T-helper 1 cell treated with Interleukin-12 subunit alpha and Interleukin-12 subunit beta and Interleukin-4 antibody, amounts not matched to agents 30 ng/mL and 1 ng/mL, for 36 hours (primary cell): ENCODE data around the gene TTLL10. TPM values are rescaled to one million over a fixed set of nuclear protein-coding genes. Genes with fewer than 3 reads are reported as not detected.

ENCODE experiments used
- intact Hi-C: fragments of 100-400 bp; cut with micrococcal nuclease; formaldehyde crosslinking; loops from one replicate; pipeline ENCODE4 v1.15.1; 2024
- total RNA-seq: library from RNA; stranded (reverse); gene quantifications from 2 replicates; pipeline ENCODE4 v1.2.3, GENCODE V29; 2022

Gene TTLL10
- total RNA-seq, 1 donor from 2014 or later, result 1.7 TPM

GRCh38 chr1:1157033-1157365 is 16.7 kb upstream of the TTLL10 start:
- intact Hi-C loops, result loop anchor here (1.0 to 5.0 kb wide), 2 partner anchors 13 to 50 kb away; partner anchors contain the start of gene TNFRSF18

- intact Hi-C loops, result loop anchor here (1.0 to 5.0 kb wide), 2 partner anchors 13 to 50 kb away; partner anchors contain the start of gene TNFRSF18
Observed at GRCh38 chr1:1157426-1157913, 16.2 kb upstream of the TTLL10 start.

GRCh38 chr1:1157914-1158710 is 15.6 kb upstream of the TTLL10 start:
- intact Hi-C loops, result loop anchor here (1.0 to 5.0 kb wide), 2 partner anchors 14 to 49 kb away; partner anchors contain the start of gene TNFRSF18

GRCh38 chr1:1160281-1160930 is 13.3 kb upstream of the TTLL10 start:
- intact Hi-C loops, result no loop called here

- intact Hi-C loops, result no loop called here
Observed at GRCh38 chr1:1161078-1161682, 12.5 kb upstream of the TTLL10 start.

- intact Hi-C loops, result no loop called here
Observed at GRCh38 chr1:1161683-1162079, 12.0 kb upstream of the TTLL10 start.

GRCh38 chr1:1162597-1163537 is 10.8 kb upstream of the TTLL10 start:
- intact Hi-C loops, result no loop called here

GRCh38 chr1:1163538-1164070 is 10.1 kb upstream of the TTLL10 start:
- intact Hi-C loops, result no loop called here

- intact Hi-C loops, result no loop called here
Observed at GRCh38 chr1:1164361-1164700, 9.3 kb upstream of the TTLL10 start.

GRCh38 chr1:1164701-1165451 is 8.8 kb upstream of the TTLL10 start:
- intact Hi-C loops, result no loop called here

GRCh38 chr1:1165485-1165884 is 8.2 kb upstream of the TTLL10 start:
- intact Hi-C loops, result no loop called here

GRCh38 chr1:1165900-1166421 is 7.7 kb upstream of the TTLL10 start:
- intact Hi-C loops, result no loop called here

GRCh38 chr1:1166642-1167397 is 6.9 kb upstream of the TTLL10 start:
- intact Hi-C loops, result no loop called here

GRCh38 chr1:1167398-1167821 is 6.3 kb upstream of the TTLL10 start:
- intact Hi-C loops, result no loop called here

GRCh38 chr1:1167841-1168450 is 5.7 kb upstream of the TTLL10 start:
- intact Hi-C loops, result no loop called here

GRCh38 chr1:1168451-1169411 is 4.9 kb upstream of the TTLL10 start:
- intact Hi-C loops, result no loop called here

GRCh38 chr1:1169429-1170214 is 4.1 kb upstream of the TTLL10 start:
- intact Hi-C loops, result no loop called here
